PC-3 (cell line): ENCODE measurements around the gene SLK.

ENCODE experiments used
- CTCF ChIP-seq: fragments of 300-600 bp; sonication (generic); conservative IDR thresholded peaks from 2 replicates; pipeline ENCODE4 v1.5.1; 2017; ENCODE audit warnings: antibody characterized with exemption, low read depth, mild to moderate bottlenecking, low read length
- EZH2 ChIP-seq: fragments of 300-600 bp; sonication (generic); IDR thresholded peaks from one replicate; pipeline ENCODE4 v1.6.1; 2017; ENCODE audit warnings: antibody characterized with exemption, mild to moderate bottlenecking, low read length; ENCODE audit not compliant: unreplicated experiment

GRCh38 chr10:104067525-104067924 is 100.6 kb downstream of the SLK start:
- no peak for TF ChIP-seq CTCF
- TF ChIP-seq EZH2 = no peak
